Small intestine (tissue), 7 donors: ENCODE measurements around the gene RHBDD1. TPM values are rescaled to one million over a fixed set of nuclear protein-coding genes. Genes with fewer than 3 reads are reported as not detected.

Experiments used
- DNase-seq, 2 donors: peaks; one replicate each; pipeline versions ENCODE4 v3.0.0 to v3.0.0-alpha.2; 2013
- FAIRE-seq: peaks from 2 replicates; lab custom pipeline; 2012; peaks lifted over from hg19 to GRCh38; lab: Jason Lieb, UNC
- H3K27ac ChIP-seq, 3 donors: one replicate each; pipeline ENCODE4 v1.5.1; 2013; ENCODE audit warnings: low read length in 2 of 3, mild to moderate bottlenecking in 2 of 3, control low read depth in 1 of 3, inconsistent platforms in 1 of 3, low read depth in 1 of 3, moderate library complexity in 1 of 3
- H3K27me3 ChIP-seq, 3 donors: one replicate each; pipeline ENCODE4 v1.6.1; 2013; ENCODE audit warnings: low read length in 3 of 3, inconsistent platforms in 1 of 3; ENCODE audit not compliant: control insufficient read depth in 3 of 3, insufficient read depth in 3 of 3
- H3K36me3 ChIP-seq, 3 donors: one replicate each; pipeline ENCODE4 v1.6.1; 2013; ENCODE audit warnings: low read length in 3 of 3, inconsistent platforms in 1 of 3, low read depth in 1 of 3, mild to moderate bottlenecking in 1 of 3, moderate library complexity in 1 of 3; ENCODE audit not compliant: control insufficient read depth in 3 of 3, insufficient read depth in 2 of 3
- H3K4me1 ChIP-seq, 3 donors: one replicate each; pipeline ENCODE4 v1.6.1; 2013; ENCODE audit warnings: low read length in 2 of 3, inconsistent platforms in 1 of 3, low read depth in 1 of 3, mild to moderate bottlenecking in 1 of 3, moderate library complexity in 1 of 3; ENCODE audit not compliant: control insufficient read depth in 3 of 3, insufficient read depth in 2 of 3
- H3K4me3 ChIP-seq, 3 donors: one replicate each; pipeline ENCODE4 v1.5.1; 2013; ENCODE audit warnings: low read length in 3 of 3, control low read depth in 1 of 3, inconsistent platforms in 1 of 3, low read depth in 1 of 3, mild to moderate bottlenecking in 1 of 3, moderate library complexity in 1 of 3
- H3K9me3 ChIP-seq, 2 donors: one replicate each; pipeline ENCODE4 v1.6.1; 2013; ENCODE audit warnings: low read depth in 1 of 2, low read length in 1 of 2; ENCODE audit not compliant: control insufficient read depth in 2 of 2, insufficient read depth in 1 of 2
- WGBS, 3 donors: extraction: QIAGEN DNeasy Blood & Tissue Kit; methylation state at CpG; one replicate each; pipeline ENCODE4 v1.1.7; 2013; 5-methylcytosine and 5-hydroxymethylcytosine counted together
- polyA plus RNA-seq, 4 donors: library from polyadenylated mRNA; stranded (reverse) in 3 of 4; unstranded in 1 of 4; fragments of 200-250 nt in 3 of 4; fragments of 120-200 nt in 1 of 4; gene quantifications; one replicate each; pipeline versions ENCODE4 v1.2.1 to v1.2.3, GENCODE V29; 2013
- donor health status: healthy with polysubstance abuse.
- donor health status: control.
- donor health status: control.
- donor health status: Bipolar disorder and iron deficiency.
- donor health status: healthy.

The RHBDD1 gene
- polyA plus RNA-seq, 4 donors = 3.1 to 23.4 (median 8.7) TPM

- H3K4me1 ChIP-seq = peaks cover 0 to 2% (median 0%) of the 10 kb centered on the region in 3 donors
- no peak for DNase-seq
- FAIRE-seq = no peak
- no peaks in the 10 kb centered on the region for H3K27me3 ChIP-seq
- H3K4me3 ChIP-seq = no peak overlapping the region
- H3K27ac ChIP-seq = no peak overlapping the region
- 93 to 99% (median 96%) methylated on average over 3 of the region's 3 CpGs for WGBS, 3 donors
- H3K36me3 ChIP-seq = peaks cover 2 to 11% (median 2%) of the 10 kb centered on the region in 3 donors
- H3K9me3 ChIP-seq = no peaks in the 10 kb centered on the region
Observed at GRCh38 chr2:226874749-226875148, 38.9 kb downstream of the RHBDD1 start.

- DNase-seq (no peak), FAIRE-seq (no peak)
- no peaks in the 10 kb centered on the region for H3K27me3 ChIP-seq
- 90 to 97% (median 93%) methylated on average over 5 of the region's 5 CpGs for WGBS, 3 donors
- H3K36me3 ChIP-seq = peaks cover 2 to 8% (median 2%) of the 10 kb centered on the region in 3 donors
- no peak overlapping the region for H3K27ac ChIP-seq
- H3K4me1 ChIP-seq = peaks cover 0 to 2% (median 0%) of the 10 kb centered on the region in 3 donors
- H3K9me3 ChIP-seq = no peaks in the 10 kb centered on the region
- no peak overlapping the region for H3K4me3 ChIP-seq
Observed at GRCh38 chr2:226875438-226876225, 39.8 kb downstream of the RHBDD1 start.

GRCh38 chr2:226877491-226877890, 41.6 kb downstream of the RHBDD1 start:
- Histone ChIP-seq H3K27me3 (no peaks in the 10 kb centered on the region), H3K9me3 (peaks cover 0 to 2% of the 10 kb centered on the region in 2 donors), H3K27ac (no peak overlapping the region), H3K4me1 (peaks cover 0 to 2% (median 0%) of the 10 kb centered on the region in 3 donors), H3K36me3 (peaks cover 2 to 8% (median 2%) of the 10 kb centered on the region in 3 donors), H3K4me3 (no peak overlapping the region)
- DNase-seq (no peak), FAIRE-seq (no peak)
- 83 to 94% (median 94%) methylated on average over 3 of the region's 3 CpGs for WGBS, 3 donors

- DNase-seq = no peak
- peaks cover 0 to 5% of the 10 kb centered on the region in 2 donors for H3K9me3 ChIP-seq
- no peak overlapping the region for H3K4me3 ChIP-seq
- H3K27me3 ChIP-seq = no peaks in the 10 kb centered on the region
- H3K36me3 ChIP-seq = peaks cover 2 to 3% (median 2%) of the 10 kb centered on the region in 3 donors
- 85 to 88% (median 85%) methylated on average over 2 of the region's 2 CpGs for WGBS, 3 donors
- FAIRE-seq = no peak
- H3K27ac ChIP-seq = no peak overlapping the region
- H3K4me1 ChIP-seq = peaks cover 0 to 8% (median 2%) of the 10 kb centered on the region in 3 donors
Observed at GRCh38 chr2:226881287-226881686, 45.4 kb downstream of the RHBDD1 start.

- 84 to 96% (median 87%) methylated on average over 4 of the region's 4 CpGs for WGBS, 3 donors
- Histone ChIP-seq H3K4me1 (peaks cover 0 to 9% (median 2%) of the 10 kb centered on the region in 3 donors), H3K27ac (peak overlapping the region in 2 of 3 donors; percentile 64 to 82), H3K36me3 (peaks cover 2 to 3% (median 2%) of the 10 kb centered on the region in 3 donors), H3K4me3 (no peak overlapping the region), H3K27me3 (no peaks in the 10 kb centered on the region), H3K9me3 (peaks cover 0 to 5% of the 10 kb centered on the region in 2 donors)
- no peak for FAIRE-seq
- peak in 1 of 2 donors; percentile 32 for DNase-seq
Observed at GRCh38 chr2:226882606-226883005, 46.8 kb downstream of the RHBDD1 start.

GRCh38 chr2:226883296-226883795, 47.5 kb downstream of the RHBDD1 start:
- Histone ChIP-seq H3K36me3 (peaks cover 2 to 3% (median 2%) of the 10 kb centered on the region in 3 donors), H3K4me1 (peaks cover 0 to 9% (median 4%) of the 10 kb centered on the region in 3 donors), H3K27ac (peak overlapping the region; percentile 75 to 82 (median 80)), H3K27me3 (no peaks in the 10 kb centered on the region), H3K4me3 (no peak overlapping the region), H3K9me3 (peaks cover 0 to 5% of the 10 kb centered on the region in 2 donors)
- peak; percentile 63 to 89 for DNase-seq
- 21 to 71% (median 45%) methylated on average over 4 of the region's 4 CpGs for WGBS, 3 donors
- peak; percentile 61 for FAIRE-seq

- peaks cover 0 to 5% of the 10 kb centered on the region in 2 donors for H3K9me3 ChIP-seq
- peaks cover 0 to 9% (median 4%) of the 10 kb centered on the region in 3 donors for H3K4me1 ChIP-seq
- DNase-seq = peak in 1 of 2 donors; percentile 13
- peak overlapping the region in 1 of 3 donors; percentile 24 for H3K27ac ChIP-seq
- H3K36me3 ChIP-seq = no peaks in the 10 kb centered on the region
- FAIRE-seq = no peak
- H3K27me3 ChIP-seq = no peaks in the 10 kb centered on the region
- H3K4me3 ChIP-seq = no peak overlapping the region
Observed at GRCh38 chr2:226884166-226884565, 48.3 kb downstream of the RHBDD1 start.

GRCh38 chr2:226885769-226886435, 50.0 kb downstream of the RHBDD1 start:
- Histone ChIP-seq H3K4me3 (no peak overlapping the region), H3K4me1 (peaks cover 0 to 9% (median 4%) of the 10 kb centered on the region in 3 donors), H3K36me3 (no peaks in the 10 kb centered on the region), H3K9me3 (peaks cover 0 to 5% of the 10 kb centered on the region in 2 donors), H3K27ac (peak overlapping the region in 1 of 3 donors; percentile 1), H3K27me3 (no peaks in the 10 kb centered on the region)
- 75 to 79% (median 78%) methylated on average over 8 of the region's 8 CpGs for WGBS, 3 donors
- DNase-seq (peak in 1 of 2 donors; percentile 13), FAIRE-seq (no peak)
